Measurements from ENCODE around the gene MAPKAPK2.
"Not testable (repeated sequence)": the region's sequence is repeated elsewhere in the genome, so short reads cannot be mapped to it uniquely, and the experiment has no call there.

Gene MAPKAPK2

DNA sequence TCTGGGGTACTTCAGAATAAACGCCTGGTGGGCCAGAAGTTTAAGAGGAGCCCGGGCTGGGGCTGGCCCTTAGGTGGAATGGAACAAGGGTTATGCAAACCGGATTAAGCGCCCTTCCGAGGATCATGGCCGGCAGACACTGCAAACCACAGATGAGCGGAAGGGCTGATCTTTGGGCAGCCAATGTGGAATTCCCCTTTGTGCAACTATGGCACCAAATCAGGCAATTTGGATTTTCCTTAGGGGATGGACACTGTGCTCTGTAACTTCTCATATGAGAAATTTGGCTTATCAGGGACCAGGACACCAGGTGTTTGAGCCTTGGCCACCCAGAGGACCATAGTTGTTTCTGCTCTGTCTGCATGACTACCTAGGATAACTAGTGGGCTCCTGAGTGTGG is 93.3 kb downstream of the MAPKAPK2 start:
- no peak for DNase-seq (ENCODE audit: low spot score)

DNA sequence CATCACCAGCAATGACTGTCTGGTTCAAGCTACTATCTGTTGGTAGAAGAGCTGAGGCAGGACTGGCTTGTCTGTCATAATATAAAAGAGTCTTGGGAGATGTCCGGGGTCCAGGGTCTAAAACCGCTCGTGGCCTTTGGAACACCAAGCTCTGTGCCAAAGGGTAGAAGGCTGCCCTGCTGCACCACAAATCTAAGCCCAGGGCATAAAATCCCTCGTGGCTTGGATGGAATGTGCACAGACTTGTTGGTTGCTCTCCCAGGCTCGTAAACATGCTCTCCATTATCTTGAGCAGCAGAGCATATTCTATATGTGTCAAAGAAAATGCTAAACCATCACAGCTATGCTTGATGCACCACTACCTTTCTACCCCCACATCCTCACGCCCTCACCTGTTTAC is 94.2 kb downstream of the MAPKAPK2 start:
- DNase-seq (ENCODE audit: low spot score), result not testable (repeated sequence)

DNA sequence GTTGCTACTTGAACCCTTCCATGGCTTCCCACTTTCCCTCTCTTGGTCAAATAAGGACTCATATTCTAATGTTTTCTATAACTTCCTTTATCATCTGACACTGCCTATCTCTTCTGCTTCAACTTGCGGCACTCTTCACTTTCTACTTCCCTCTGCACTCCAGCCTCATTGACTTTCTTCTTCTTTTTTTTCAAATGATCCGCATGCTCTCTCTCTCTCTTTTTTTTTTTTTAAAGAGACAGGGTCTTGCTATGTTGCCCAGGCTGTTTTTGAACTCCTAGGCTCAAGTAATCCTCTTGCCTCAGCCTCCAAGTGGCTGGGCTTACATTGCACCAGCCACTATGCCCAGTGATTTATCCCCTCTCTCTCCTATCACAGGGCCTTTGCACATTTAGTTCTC is 94.9 kb downstream of the MAPKAPK2 start:
- no peak for DNase-seq (ENCODE audit: low spot score)

DNA sequence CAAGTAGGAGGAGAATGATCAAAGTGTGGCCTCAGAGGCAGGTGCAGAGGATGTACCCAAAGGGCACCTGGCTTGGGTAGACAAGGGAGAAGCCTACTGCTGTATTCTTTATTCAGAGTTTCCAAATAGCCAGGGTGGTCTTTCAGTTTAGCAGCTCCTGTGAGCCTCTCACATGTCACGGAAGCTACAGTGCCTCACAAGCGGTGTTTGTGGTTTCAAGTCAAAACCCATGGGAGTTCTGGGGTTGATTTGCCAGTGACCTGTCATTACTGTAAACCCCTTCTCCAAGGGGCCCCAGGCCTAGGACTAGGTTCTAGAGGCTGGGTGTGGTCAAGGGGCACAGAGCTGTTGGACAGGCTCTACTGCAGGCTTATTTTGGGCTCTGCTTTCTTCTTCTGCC is 97.7 kb downstream of the MAPKAPK2 start:
- no peak for DNase-seq (ENCODE audit: low spot score)

DNA sequence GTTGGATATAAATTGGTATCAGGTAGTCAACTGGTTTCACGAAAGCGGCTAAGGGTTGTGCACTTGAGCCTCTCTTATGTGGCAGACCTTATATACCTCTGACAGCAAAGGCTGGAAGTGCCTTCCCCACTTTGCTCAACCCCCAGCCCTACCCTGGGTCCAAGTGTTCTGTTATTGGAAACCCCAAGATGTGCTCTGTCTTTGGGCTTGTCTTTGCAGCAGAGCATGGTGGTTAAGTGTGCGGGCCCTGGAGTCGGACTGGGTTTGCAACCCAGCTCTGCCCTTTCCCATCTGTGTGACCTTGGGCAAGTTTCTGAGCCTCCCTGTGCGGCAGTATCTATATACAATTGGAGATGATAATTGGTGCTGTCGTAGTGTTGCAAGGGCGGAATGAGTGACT is 98.8 kb downstream of the MAPKAPK2 start:
- DNase-seq (ENCODE audit: low spot score), result no peak

Measured in HuH-7 (cell line).